ENCODE data around the gene UGT2B11.
"Not testable (repeated sequence)": the region's sequence is repeated elsewhere in the genome, so short reads cannot be mapped to it uniquely, and the experiment has no call there.

UGT2B11 gene

DNA sequence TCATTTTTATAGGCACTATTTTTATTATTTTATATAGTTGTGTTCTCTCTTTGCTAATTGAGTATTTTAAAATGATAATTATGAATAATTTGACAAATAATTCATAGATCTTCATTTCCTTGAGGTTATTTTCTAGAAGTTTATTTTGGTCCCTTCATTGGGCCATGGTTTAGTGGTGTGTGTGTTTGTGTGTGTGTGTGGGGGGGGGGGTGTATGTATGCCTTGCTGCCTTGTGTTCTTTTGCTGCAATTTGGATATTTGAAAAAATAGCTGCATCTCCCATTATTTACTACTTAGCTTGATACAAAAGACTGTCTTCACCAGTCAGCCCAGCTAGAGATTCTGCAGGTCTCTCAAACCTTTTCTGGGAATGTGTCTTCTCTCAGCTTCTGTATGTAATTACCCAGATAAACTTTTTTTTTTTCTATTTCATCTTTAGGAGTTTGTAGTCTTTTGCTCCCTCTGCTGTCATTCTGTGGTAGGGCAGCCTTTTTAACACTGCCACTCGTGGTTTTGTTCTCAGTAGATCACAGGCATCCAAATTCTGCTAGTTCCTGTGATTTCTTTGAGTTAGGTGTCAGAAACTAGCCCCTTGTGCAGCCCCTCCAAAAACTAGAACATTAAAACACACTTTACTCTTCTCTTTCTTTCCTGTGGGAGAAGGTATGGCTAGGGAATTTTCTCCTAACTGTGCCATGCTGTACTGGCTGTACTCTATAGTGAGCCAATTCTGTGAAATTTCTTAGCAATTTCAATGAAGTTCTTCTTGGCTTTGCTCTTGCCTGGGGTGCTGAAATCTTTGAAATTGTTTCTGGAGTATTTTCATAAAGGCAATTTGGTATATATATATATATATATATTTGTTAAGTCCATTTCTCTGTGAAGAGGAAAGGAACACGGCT, 44.1 kb downstream of the UGT2B11 start:
- DNase-seq (ENCODE audit: low read depth in 2 of 2), result not testable (repeated sequence)

DNA sequence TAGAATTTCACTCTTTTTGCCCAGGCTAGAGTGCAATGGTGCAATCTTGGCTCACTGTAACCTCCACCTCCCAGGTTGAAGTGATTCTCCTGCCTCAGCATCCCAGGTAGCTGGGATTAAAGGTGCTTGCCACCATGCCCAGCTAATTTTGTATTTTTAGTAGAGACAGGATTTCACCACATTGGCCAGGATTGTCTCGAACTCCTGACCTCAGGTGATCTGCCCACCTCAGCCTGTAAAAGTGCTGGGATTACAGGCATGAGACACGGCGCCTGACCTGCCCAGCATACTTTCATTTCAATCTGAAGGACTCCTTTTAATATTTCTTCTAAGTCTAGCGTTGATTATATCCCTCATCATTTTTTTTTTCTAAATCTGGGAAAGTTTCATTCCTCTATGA, 45.4 kb downstream of the UGT2B11 start:
- not testable (repeated sequence) for DNase-seq (ENCODE audit: low read depth in 2 of 2)

DNA sequence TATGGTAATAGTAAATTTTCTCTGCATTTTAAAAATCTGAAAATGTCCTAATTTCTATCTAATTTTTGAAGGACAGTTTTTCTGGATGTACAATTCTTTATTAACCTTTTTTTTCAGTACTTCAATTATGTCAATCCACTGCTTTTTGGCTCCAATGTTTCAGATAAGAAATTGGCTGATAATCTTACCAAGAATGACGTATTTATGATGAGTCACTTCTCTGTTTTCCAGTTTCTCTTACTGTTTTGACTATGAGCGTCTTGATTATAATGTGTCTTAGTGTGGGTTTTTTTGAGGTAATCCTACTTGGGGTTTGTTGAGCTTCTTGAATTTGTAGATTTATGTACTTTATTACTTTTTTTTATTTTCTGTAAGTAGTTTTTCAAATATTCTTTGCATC, 47.2 kb downstream of the UGT2B11 start:
- DNase-seq (ENCODE audit: low read depth in 2 of 2), result no peak

DNA sequence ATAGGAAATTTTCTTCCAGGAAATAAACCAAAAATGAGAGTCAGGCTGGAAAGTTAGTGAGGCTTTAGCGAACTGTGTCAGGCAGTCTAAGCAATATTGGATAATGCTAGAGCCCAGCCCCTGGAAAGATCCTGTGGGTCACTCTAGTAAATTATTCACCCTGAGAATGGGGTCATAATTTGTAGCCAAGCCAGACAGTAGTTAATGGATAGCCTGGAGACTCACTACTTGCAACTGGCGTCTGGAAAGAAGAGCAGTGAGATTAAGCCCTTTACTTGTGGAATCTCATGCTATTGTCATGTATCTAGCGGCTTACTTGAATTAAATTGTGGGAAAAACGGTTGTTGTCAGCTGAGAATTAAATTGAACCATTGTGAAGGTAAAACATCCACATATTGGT, 48.2 kb downstream of the UGT2B11 start:
- DNase-seq (ENCODE audit: low read depth in 2 of 2), result not testable (repeated sequence)

DNA sequence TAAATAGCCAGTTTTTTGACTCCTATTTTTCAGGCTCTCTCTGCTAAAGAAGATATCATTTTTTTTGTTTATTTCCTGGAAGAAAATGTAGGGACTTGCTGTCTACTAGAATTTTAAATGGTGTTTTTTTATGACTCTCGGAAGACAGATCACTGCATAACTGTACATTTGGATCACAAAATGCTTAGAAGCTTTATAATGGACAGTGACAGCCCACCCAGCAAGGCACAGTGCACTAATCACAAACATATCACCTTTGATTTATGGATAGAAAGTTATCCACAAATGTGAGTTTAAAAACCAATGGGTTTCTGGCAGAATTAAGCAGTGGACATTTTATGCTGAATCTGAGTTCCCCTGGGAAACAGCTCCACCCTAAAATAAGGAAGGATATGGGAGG, 48.8 kb downstream of the UGT2B11 start:
- not testable (repeated sequence) for DNase-seq (ENCODE audit: low read depth in 2 of 2)

DNA sequence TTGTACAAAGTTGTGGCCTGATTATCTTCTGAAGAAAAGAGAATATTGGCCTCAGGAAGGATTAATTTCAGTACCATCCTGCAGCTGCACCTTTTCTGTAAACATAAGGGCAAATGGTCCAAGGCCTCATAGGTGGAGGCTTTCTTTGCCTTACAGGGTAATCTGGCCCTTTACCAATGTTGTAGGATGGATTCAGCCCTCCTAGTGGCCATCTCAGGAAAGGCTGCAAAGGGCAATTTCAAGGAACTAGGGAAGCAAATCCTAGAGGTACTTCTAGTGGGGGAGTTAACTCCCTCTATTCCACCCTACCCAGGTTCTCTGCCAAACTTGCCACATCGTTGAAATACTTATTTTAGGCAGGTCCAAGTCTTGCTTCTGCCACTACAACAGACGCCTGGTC, 57.6 kb downstream of the UGT2B11 start:
- DNase-seq (ENCODE audit: low read depth in 2 of 2), result no peak

DNA sequence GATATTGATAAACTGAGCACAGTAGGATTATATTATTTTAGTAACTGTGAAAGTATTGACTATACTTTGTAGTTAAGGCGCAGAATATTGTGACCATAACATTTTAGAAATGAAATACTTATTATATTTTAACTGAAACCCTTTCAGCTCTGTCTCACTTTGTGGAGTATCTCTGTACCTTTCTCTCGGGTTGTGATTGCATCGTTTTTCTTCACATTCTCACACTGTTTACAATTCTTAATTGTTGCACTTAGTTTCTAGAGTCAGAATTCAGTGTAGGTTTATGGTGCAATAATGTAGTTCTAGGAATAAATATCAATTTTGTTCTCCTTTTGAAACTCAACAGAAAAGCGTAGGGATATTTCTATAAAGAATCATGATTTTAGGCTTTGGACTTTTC, 60.5 kb downstream of the UGT2B11 start:
- DNase-seq (ENCODE audit: low read depth in 2 of 2), result no peak
